Subcutaneous adipose tissue (tissue), 4 donors: Measurements from ENCODE around the gene DNAH7. TPM values are rescaled to one million over a fixed set of nuclear protein-coding genes. Genes with fewer than 3 reads are reported as not detected.

Experiments
- CTCF ChIP-seq: fragments of 450-650 bp; IDR thresholded peaks from one replicate; pipeline ENCODE4 v1.5.1; 2016; ENCODE audit warnings: low read depth, mild to moderate bottlenecking, control low read depth, antibody characterized with exemption, moderate library complexity
- total RNA-seq, 4 donors: library from RNA; depleted of rRNA; stranded (reverse); fragments of >200 nt; gene quantifications; one replicate each; pipeline ENCODE4 v1.1.0, GENCODE V29; 2016

The DNAH7 gene
- total RNA-seq, 4 donors from 2014 or later: 0.82 to 2.3 (median 1.8) TPM

GRCh38 chr2:195820867-195821565 lies 247.6 kb downstream of the DNAH7 start:
- TF ChIP-seq CTCF: no peak

GRCh38 chr2:195820373-195820772 lies 248.3 kb downstream of the DNAH7 start:
- TF ChIP-seq CTCF: no peak

GRCh38 chr2:195819276-195819675 lies 249.4 kb downstream of the DNAH7 start:
- no peak for TF ChIP-seq CTCF

GRCh38 chr2:195818526-195818925 lies 250.1 kb downstream of the DNAH7 start:
- no peak for TF ChIP-seq CTCF

GRCh38 chr2:195818106-195818505 lies 250.5 kb downstream of the DNAH7 start:
- TF ChIP-seq CTCF: no peak

GRCh38 chr2:195815083-195815482 lies 253.6 kb downstream of the DNAH7 start:
- TF ChIP-seq CTCF: no peak

- TF ChIP-seq CTCF: no peak
Observed at GRCh38 chr2:195813421-195813820, 255.2 kb downstream of the DNAH7 start.
